Activated CD4-positive, alpha-beta memory T cell treated with anti-CD3 and anti-CD28 coated beads for 36 hours (primary cell): ENCODE measurements around the gene SYT5. TPM values are rescaled to one million over a fixed set of nuclear protein-coding genes. Genes with fewer than 3 reads are reported as not detected.
A peak's percentile ranks its signal among the peaks of the same experiment; 100 is the strongest.

Source experiments
- CTCF ChIA-PET: fragments of 350-600 bp; sonication (Branson Sonifier 250); formaldehyde crosslinking; loops from one replicate; lab custom pipeline; 2021; ENCODE audit warnings: antibody characterized with exemption, inconsistent platforms; lab: Charles Lee
- POLR2A ChIA-PET: fragments of 350-600 bp; sonication (Branson Sonifier 250); formaldehyde crosslinking; loops from one replicate; lab custom pipeline; 2021; ENCODE audit warnings: antibody characterized with exemption; lab: Charles Lee
- DNase-seq: peaks from one replicate; pipeline ENCODE4 v3.0.0-alpha.2; 2020
- H3K27ac Mint-ChIP-seq: one replicate; pipeline ENCODE4 v1.8.0; 2021; ENCODE audit warnings: mixed read lengths
- H3K27me3 Mint-ChIP-seq: one replicate; pipeline ENCODE4 v1.8.0; 2021; ENCODE audit warnings: mixed read lengths
- H3K36me3 Mint-ChIP-seq: one replicate; pipeline ENCODE4 v1.8.0; 2021; ENCODE audit warnings: mixed read lengths
- H3K4me1 Mint-ChIP-seq: one replicate; pipeline ENCODE4 v1.8.0; 2021; ENCODE audit warnings: low read depth, mixed read lengths
- H3K4me3 Mint-ChIP-seq: one replicate; pipeline ENCODE4 v1.8.0; 2021; ENCODE audit warnings: mild to moderate bottlenecking, mixed read lengths
- H3K9me3 Mint-ChIP-seq: one replicate; pipeline ENCODE4 v1.8.0; 2021; ENCODE audit warnings: mixed read lengths
- intact Hi-C: fragments of 100-400 bp; cut with micrococcal nuclease; formaldehyde crosslinking; loops from one replicate; pipeline ENCODE4 v1.15.1; 2023
- microRNA-seq: library from miRNA; unstranded; fragments of <30 nt; microRNA quantifications from one replicate; pipeline ENCODE4 v1.2.0, GENCODE V29; 2022; ENCODE audit warnings: borderline number of aligned reads, borderline microRNAs expressed, borderline replicate concordance
- total RNA-seq, 2 experiments: library from RNA; stranded (reverse); gene quantifications; one replicate each; pipeline ENCODE4 v1.2.3, GENCODE V29; 2021

The SYT5 gene
- total RNA-seq, 2 experiments from 2014 or later = 0.22 TPM; not detected in 1

- Mint-ChIP-seq H3K27ac (no peak overlapping the region), H3K36me3 (no peaks in the 10 kb centered on the region), H3K27me3 (peaks cover 34% of the 10 kb centered on the region), H3K4me3 (no peak overlapping the region), H3K4me1 (no peaks in the 10 kb centered on the region), H3K9me3 (no peaks in the 10 kb centered on the region)
- intact Hi-C loops = no loop called here
- DNase-seq = peak; percentile 20
- CTCF ChIA-PET = interaction anchor here (1.3 to 1.6 kb wide), 2 partner anchors 44 to 371 kb away, joined by 3 to 6 read pairs; no protein-coding TSS in a partner anchor
- POLR2A ChIA-PET = no interaction called here
Measured at GRCh38 chr19:55132453-55133129, 47.5 kb downstream of the SYT5 start.

- Mint-ChIP-seq H3K36me3 (no peaks in the 10 kb centered on the region), H3K27ac (no peak overlapping the region), H3K4me3 (no peak overlapping the region), H3K27me3 (peaks cover 37% of the 10 kb centered on the region), H3K4me1 (no peaks in the 10 kb centered on the region), H3K9me3 (no peaks in the 10 kb centered on the region)
- intact Hi-C loops = no loop called here
- no peak for DNase-seq
- ChIA-PET CTCF (no interaction called here), POLR2A (no interaction called here)
Measured at GRCh38 chr19:55131421-55131820, 48.7 kb downstream of the SYT5 start.

Small RNAs within 50 kb of the gene (microRNA-seq; reads per million reads assigned to microRNA genes)
- not detected for gene MIR7975

Other genes with a start within 250 kb of the SYT5 start
- not detected for gene NLRP7, start 232.8 kb downstream of the SYT5 start, total RNA-seq
- gene NLRP2, start 213.9 kb downstream of the SYT5 start, total RNA-seq = 10 to 100 TPM in 1 of 2 experiments, 1 to 10 TPM in 1; 8.1 to 10.3 TPM
- gene GP6, start 142.0 kb downstream of the SYT5 start, total RNA-seq = not detected
- 10 to 100 TPM; 11.0 to 12.8 TPM for gene RDH13, start 117.1 kb downstream of the SYT5 start, total RNA-seq
- gene EPS8L1, start 104.4 kb downstream of the SYT5 start, total RNA-seq = 1 to 10 TPM; 2.2 to 2.7 TPM
- 10 to 100 TPM; 62.7 to 73.2 TPM for gene PPP1R12C, start 62.7 kb downstream of the SYT5 start, total RNA-seq
- not detected for gene TNNT1, start 31.1 kb downstream of the SYT5 start, total RNA-seq
- gene TNNI3, start 22.6 kb downstream of the SYT5 start, total RNA-seq = not detected
- not detected for gene DNAAF3, start 13.7 kb downstream of the SYT5 start, total RNA-seq
- gene PTPRH, start 29.2 kb upstream of the SYT5 start, total RNA-seq = not detected
- gene TMEM86B, start 48.5 kb upstream of the SYT5 start, total RNA-seq = 1 to 10 TPM; 4.8 to 6.5 TPM
- 100 to 1,000 TPM; 180 to 200 TPM for gene PPP6R1, start 78.7 kb upstream of the SYT5 start, total RNA-seq
- 10 to 100 TPM; 45.0 to 45.4 TPM for gene HSPBP1, start 99.8 kb upstream of the SYT5 start, total RNA-seq
- gene BRSK1, start 103.7 kb upstream of the SYT5 start, total RNA-seq = 1 to 10 TPM; 3.3 to 5.6 TPM
- not detected for gene TMEM150B, start 145.1 kb upstream of the SYT5 start, total RNA-seq
- gene KMT5C, start 159.6 kb upstream of the SYT5 start, total RNA-seq = 10 to 100 TPM; 34.2 to 35.2 TPM
- gene COX6B2, start 174.4 kb upstream of the SYT5 start, total RNA-seq = under 1 TPM; 0.15 to 0.81 TPM
- gene GARIN5B, start 183.0 kb upstream of the SYT5 start, total RNA-seq = not detected
- gene IL11, start 190.2 kb upstream of the SYT5 start, total RNA-seq = under 1 TPM; 0.17 to 0.39 TPM
- not detected for gene TMEM190, start 196.5 kb upstream of the SYT5 start, total RNA-seq
- gene TMEM238, start 204.0 kb upstream of the SYT5 start, total RNA-seq = 1 to 10 TPM; 6.3 to 7.0 TPM
- gene RPL28, start 205.6 kb upstream of the SYT5 start, total RNA-seq = 1,000 to 10,000 TPM; 2,630 to 2,642 TPM
- 100 to 1,000 TPM; 267 to 275 TPM for gene UBE2S, start 227.5 kb upstream of the SYT5 start, total RNA-seq